CD14-positive monocyte (primary cell): ENCODE results near the gene CNTNAP2. TPM values are rescaled to one million over a fixed set of nuclear protein-coding genes. Genes with fewer than 3 reads are reported as not detected.

Source experiments
- DNase-seq, 3 donors: peaks; one replicate each; pipeline ENCODE4 v3.0.0-alpha.2; 2011 to 2022
- H2AFZ ChIP-seq: 2 replicates; pipeline ENCODE4 v1.6.0; 2012; ENCODE audit warnings: mild to moderate bottlenecking, low read depth, low read length, inconsistent platforms; ENCODE audit not compliant: insufficient read depth, poor library complexity, severe bottlenecking
- H3K27ac ChIP-seq, 2 donors: 1 replicate in 1 of 2; 2 replicates in 1 of 2; pipeline ENCODE4 v1.5.1; 2012 to 2013; ENCODE audit warnings: low read length in 2 of 2, control low read depth in 1 of 2, inconsistent platforms in 1 of 2, low read depth in 1 of 2, mild to moderate bottlenecking in 1 of 2
- H3K27me3 ChIP-seq, 2 donors: one replicate each; pipeline versions ENCODE4 v1.6.0 to v1.6.1; 2011 to 2013; ENCODE audit warnings: low read length in 2 of 2; ENCODE audit not compliant: control insufficient read depth in 2 of 2, insufficient read depth in 2 of 2
- H3K36me3 ChIP-seq, 2 donors: replicated peaks in 1 of 2; 1 replicate in 1 of 2; 2 replicates in 1 of 2; pipeline versions ENCODE4 v1.5.1 to v1.6.1; 2012 to 2013; ENCODE audit warnings: low read length in 2 of 2, control low read depth in 1 of 2, inconsistent platforms in 1 of 2, mild to moderate bottlenecking in 1 of 2; ENCODE audit not compliant: insufficient read depth in 2 of 2, control insufficient read depth in 1 of 2
- H3K4me1 ChIP-seq, 2 donors: 1 replicate in 1 of 2; 2 replicates in 1 of 2; pipeline versions ENCODE4 v1.5.1 to v1.6.1; 2012 to 2013; ENCODE audit warnings: low read length in 2 of 2, control low read depth in 1 of 2, inconsistent platforms in 1 of 2, mild to moderate bottlenecking in 1 of 2, moderate library complexity in 1 of 2; ENCODE audit not compliant: insufficient read depth in 2 of 2, control insufficient read depth in 1 of 2
- H3K4me2 ChIP-seq: replicated peaks from 2 replicates; pipeline ENCODE3; 2012; ENCODE audit warnings: low read length, moderate library complexity, mild to moderate bottlenecking; ENCODE audit not compliant: poor library complexity, severe bottlenecking; ENCODE audit errors: extremely low read depth
- H3K4me3 ChIP-seq, 3 experiments: fragments of 200-600 bp in 1 of 3; sonication (generic) in 1 of 3; replicated peaks in 1 of 3; 1 replicate in 2 of 3; 2 replicates in 1 of 3; pipeline ENCODE4 v1.5.1; 2011 to 2013; ENCODE audit warnings: low read length in 3 of 3, mild to moderate bottlenecking in 3 of 3, control low read depth in 2 of 3, low read depth in 2 of 3, inconsistent platforms in 1 of 3, moderate library complexity in 1 of 3
- H3K79me2 ChIP-seq: 2 replicates; pipeline ENCODE4 v1.6.0; 2012; ENCODE audit warnings: mild to moderate bottlenecking, control low read depth, inconsistent platforms, low read length, moderate library complexity; ENCODE audit not compliant: insufficient read depth
- H3K9ac ChIP-seq: 2 replicates; pipeline ENCODE4 v1.6.0; 2017; ENCODE audit warnings: low read length, mild to moderate bottlenecking; ENCODE audit not compliant: insufficient read depth, poor library complexity, severe bottlenecking
- H3K9me3 ChIP-seq, 2 donors: replicated peaks in 1 of 2; 1 replicate in 1 of 2; 2 replicates in 1 of 2; pipeline versions ENCODE4 v1.5.1 to v1.6.1; 2012 to 2013; ENCODE audit warnings: low read length in 2 of 2, control low read depth in 1 of 2; ENCODE audit not compliant: control insufficient read depth in 1 of 2, insufficient read depth in 1 of 2
- H4K20me1 ChIP-seq: 2 replicates; pipeline ENCODE4 v1.6.0; 2012; ENCODE audit warnings: mild to moderate bottlenecking, low read length, control low read depth, moderate library complexity; ENCODE audit not compliant: insufficient read depth
- H3K27ac Mint-ChIP-seq, 7 donors: one replicate each; pipeline ENCODE4 v1.8.0; 2020; ENCODE audit warnings: mild to moderate bottlenecking in 7 of 7, mixed read lengths in 7 of 7, moderate library complexity in 6 of 7, inconsistent platforms in 2 of 7
- H3K27me3 Mint-ChIP-seq, 3 donors: one replicate each; pipeline ENCODE4 v1.8.0; 2021 to 2022; ENCODE audit warnings: low read depth in 3 of 3, mild to moderate bottlenecking in 3 of 3, mixed read lengths in 3 of 3, moderate library complexity in 3 of 3, inconsistent platforms in 1 of 3
- H3K36me3 Mint-ChIP-seq, 2 donors: one replicate each; pipeline ENCODE4 v1.8.0; 2020; ENCODE audit warnings: mixed read lengths in 2 of 2, inconsistent platforms in 1 of 2, mild to moderate bottlenecking in 1 of 2
- H3K4me1 Mint-ChIP-seq: one replicate; pipeline ENCODE4 v1.8.0; 2020; ENCODE audit warnings: mild to moderate bottlenecking, mixed read lengths
- H3K4me3 Mint-ChIP-seq, 2 donors: one replicate each; pipeline ENCODE4 v1.8.0; 2020; ENCODE audit warnings: mild to moderate bottlenecking in 2 of 2, mixed read lengths in 2 of 2, moderate library complexity in 1 of 2
- H3K9me3 Mint-ChIP-seq, 7 donors: one replicate each; pipeline ENCODE4 v1.8.0; 2020 to 2022; ENCODE audit warnings: mixed read lengths in 7 of 7, mild to moderate bottlenecking in 6 of 7, moderate library complexity in 6 of 7, inconsistent platforms in 2 of 7
- CTCF ChIP-seq: fragments of 200-600 bp; IDR thresholded peaks from one replicate; pipeline ENCODE4 v1.8.0; 2022; ENCODE audit warnings: antibody characterized with exemption, mild to moderate bottlenecking
- WGBS: methylation state at CpG from one replicate; pipeline ENCODE4 v1.1.5; 2013; ENCODE audit warnings: missing lambda C conversion rate; ENCODE audit not compliant: insufficient coverage; 5-methylcytosine and 5-hydroxymethylcytosine counted together
- intact Hi-C, 2 donors: fragments of 100-400 bp; cut with micrococcal nuclease; formaldehyde crosslinking; loops; one replicate each; pipeline versions ENCODE4 v1.15.0 to v1.15.1; 2023
- polyA plus RNA-seq, 3 donors: library from polyadenylated mRNA; depleted of rRNA in 1 of 3; unstranded in 2 of 3; stranded (reverse) in 1 of 3; fragments of 300-500 nt in 2 of 3; fragments of >200 nt in 1 of 3; fragmentation: Illumina TruSeq in 2 of 3; gene quantifications; 1 replicate in 2 of 3; 2 replicates in 1 of 3; pipeline ENCODE4 v1.2.3, GENCODE V29; 2012 to 2021

Gene CNTNAP2
- polyA plus RNA-seq, 3 donors, result 0.01 TPM; not detected in 2

DNA sequence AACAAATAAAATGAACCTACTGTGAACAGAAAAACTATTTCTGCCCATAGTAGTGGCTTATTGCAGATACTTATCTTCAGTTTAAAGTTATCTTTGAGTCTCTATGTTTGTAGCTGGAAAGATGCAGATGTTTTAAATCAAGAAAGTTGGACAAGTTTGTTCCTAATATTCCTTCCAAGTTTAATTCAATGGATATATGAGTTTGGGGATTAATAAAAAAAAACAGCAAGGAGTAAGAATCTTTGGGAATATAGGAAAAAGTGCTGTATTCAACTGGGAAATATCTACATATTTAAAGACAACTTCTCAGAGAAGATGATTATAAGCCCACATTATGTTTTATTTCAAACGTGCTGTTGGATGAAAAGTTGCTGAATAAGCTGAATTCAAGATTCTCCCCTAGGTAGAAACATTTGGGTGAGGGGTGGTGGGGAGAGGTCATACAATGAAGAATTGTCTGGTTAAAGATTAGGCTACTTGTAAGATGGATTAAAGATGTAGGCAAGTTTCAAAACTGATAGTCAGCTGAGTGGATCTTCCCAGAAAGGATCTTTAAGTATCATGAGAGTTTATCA lies 1135.2 kb downstream of the CNTNAP2 start:
- H3K4me3 ChIP-seq, result no peak overlapping the region
- TF ChIP-seq CTCF, result no peak
- H3K9me3 ChIP-seq, result peaks cover 0 to 3% of the 10 kb centered on the region in 2 donors
- H3K4me3 Mint-ChIP-seq, result no peak overlapping the region
- H4K20me1 ChIP-seq, result no peaks in the 10 kb centered on the region
- H3K27me3 Mint-ChIP-seq, result peaks cover 0 to 2% (median 2%) of the 10 kb centered on the region in 3 donors
- no peak overlapping the region for H2AFZ ChIP-seq
- peaks cover 0 to 8% (median 0%) of the 10 kb centered on the region in 7 donors for H3K9me3 Mint-ChIP-seq
- no peak overlapping the region for H3K27ac Mint-ChIP-seq
- no peaks in the 10 kb centered on the region for H3K36me3 Mint-ChIP-seq
- H3K4me2 ChIP-seq, result no peak overlapping the region
- H3K4me1 Mint-ChIP-seq, result no peaks in the 10 kb centered on the region
- H3K4me1 ChIP-seq, result no peaks in the 10 kb centered on the region
- H3K9ac ChIP-seq, result no peak overlapping the region
- H3K27me3 ChIP-seq, result no peaks in the 10 kb centered on the region
- intact Hi-C loops, result no loop called here
- H3K27ac ChIP-seq, result no peak overlapping the region
- no peaks in the 10 kb centered on the region for H3K36me3 ChIP-seq
- WGBS, result 67% methylated on average over 1 of the region's 1 CpG
- H3K79me2 ChIP-seq, result no peaks in the 10 kb centered on the region
- no peak for DNase-seq

- Mint-ChIP-seq H3K27ac (no peak overlapping the region), H3K4me1 (no peaks in the 10 kb centered on the region), H3K36me3 (no peaks in the 10 kb centered on the region), H3K27me3 (no peaks in the 10 kb centered on the region), H3K4me3 (no peak overlapping the region), H3K9me3 (peaks cover 3 to 9% (median 6%) of the 10 kb centered on the region in 7 donors)
- Histone ChIP-seq H3K27ac (no peak overlapping the region), H3K9me3 (peaks cover 8 to 9% of the 10 kb centered on the region in 2 donors), H3K27me3 (no peaks in the 10 kb centered on the region), H3K4me2 (no peak overlapping the region), H2AFZ (no peak overlapping the region), H3K36me3 (no peaks in the 10 kb centered on the region), H3K4me1 (no peaks in the 10 kb centered on the region), H3K4me3 (no peak overlapping the region), H3K79me2 (no peaks in the 10 kb centered on the region), H4K20me1 (no peaks in the 10 kb centered on the region), H3K9ac (no peak overlapping the region)
- WGBS, result no CpG with 5 or more reads among the region's 1 CpG
- DNase-seq, result no peak
- intact Hi-C loops, result no loop called here
- no peak for TF ChIP-seq CTCF
These were observed 1145.1 kb downstream of the CNTNAP2 start for GRCh38 chr7:147261693-147262092.
